ENCODE measurements around the gene NELFE.

- TF ChIP-seq TAF1 (IDR thresholded peaks at IDR 0.05; ENCODE audit: borderline replicate concordance, insufficient read depth, low read length), result no peak
- TF ChIP-seq POLR2AphosphoS5 (IDR thresholded peaks at IDR 0.05; ENCODE audit: low read depth, low read length), result no peak
- TF ChIP-seq SIN3A (IDR thresholded peaks at IDR 0.05; ENCODE audit: borderline replicate concordance, insufficient read depth, low read length), result no peak
- TF ChIP-seq REST (IDR thresholded peaks at IDR 0.05; ENCODE audit: insufficient read depth in 1 of 2, low read depth in 2 of 2, low read length in 2 of 2), result no peak
Measured at GRCh38 chr6:31935823-31936222, 22.9 kb downstream of the NELFE start.
